Stimulated activated naive CD8-positive, alpha-beta T cell treated with anti-CD3 and anti-CD28 coated beads, Interleukin-15, Interleukin-2, amounts not matched to agents 100 U/mL and 50 U/mL, for 24 hours (primary cell): ENCODE results near the gene MT3.

Experiments
- ATAC-seq: fragments of 150-1000 bp; cut with Tn5 transposase; one replicate; pipeline ENCODE4 v1.10.0; 2021
- DNase-seq: peaks from one replicate; pipeline ENCODE4 v3.0.0; 2021

MT3 gene

DNA sequence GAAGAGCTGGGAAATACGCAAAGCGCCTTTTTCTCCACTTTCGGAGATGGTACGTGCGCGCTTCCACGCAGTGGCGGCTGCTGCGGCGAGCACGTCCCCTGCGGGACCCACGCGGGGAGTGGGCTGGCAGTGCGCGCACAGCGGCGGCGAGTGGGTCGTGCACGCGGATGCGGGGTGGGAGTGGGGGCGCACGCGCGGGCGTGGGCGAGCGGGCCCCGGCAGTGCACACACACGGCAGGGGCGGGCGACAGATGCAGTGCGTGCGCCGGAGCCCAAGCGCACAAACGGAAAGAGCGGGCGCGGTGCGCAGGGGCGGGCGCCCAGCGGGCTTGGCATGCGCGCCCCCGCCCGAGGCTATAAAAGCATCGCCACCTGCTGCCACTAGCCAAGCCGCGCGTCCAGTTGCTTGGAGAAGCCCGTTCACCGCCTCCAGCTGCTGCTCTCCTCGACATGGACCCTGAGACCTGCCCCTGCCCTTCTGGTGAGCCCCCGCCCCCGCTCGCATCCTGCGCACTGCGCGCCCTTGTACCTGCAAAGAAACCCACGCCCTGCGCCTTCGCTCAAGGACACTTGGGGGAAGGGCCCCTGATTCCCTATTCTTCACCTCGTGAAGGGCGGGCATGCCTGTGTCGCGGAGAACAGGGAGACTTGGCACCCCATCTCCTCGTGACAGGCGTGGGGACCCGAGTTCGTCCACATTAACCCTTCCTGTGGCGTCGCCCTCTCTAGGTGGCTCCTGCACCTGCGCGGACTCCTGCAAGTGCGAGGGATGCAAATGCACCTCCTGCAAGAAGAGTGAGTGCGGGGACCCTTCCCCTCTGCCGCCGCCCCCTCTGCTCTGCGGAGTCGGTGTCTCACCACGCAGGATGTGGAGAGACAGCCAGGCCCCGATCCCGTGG is at the start of gene MT3:
TSS of gene MT3 (plus strand) at position 388 of the 899 bp plus-strand sequence. CDS start at position 451, 63 bp downstream.
- DNase-seq (peak; percentile 52), ATAC-seq (peak; percentile 73)

DNA sequence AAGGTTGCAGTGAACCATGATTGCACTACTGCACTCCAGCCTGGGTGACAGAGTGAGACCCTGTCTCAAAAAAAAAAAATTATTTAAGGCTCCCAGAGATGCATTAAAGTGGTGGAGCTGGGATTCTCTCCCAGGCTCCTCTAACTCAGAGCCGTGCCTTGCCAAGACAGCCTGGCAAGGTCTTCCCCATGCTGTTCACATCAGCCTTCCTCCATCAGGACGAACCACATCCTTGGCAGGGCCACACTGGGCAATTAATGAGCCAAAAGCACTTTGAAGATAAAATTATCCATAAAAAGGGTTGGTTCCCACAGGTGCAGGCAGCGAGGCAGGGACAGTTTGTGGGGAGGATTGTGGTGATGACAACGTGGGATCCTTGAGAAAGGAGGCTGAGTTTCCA is 49.7 kb upstream of the MT3 start:
- DNase-seq (no peak), ATAC-seq (no peak)

DNA sequence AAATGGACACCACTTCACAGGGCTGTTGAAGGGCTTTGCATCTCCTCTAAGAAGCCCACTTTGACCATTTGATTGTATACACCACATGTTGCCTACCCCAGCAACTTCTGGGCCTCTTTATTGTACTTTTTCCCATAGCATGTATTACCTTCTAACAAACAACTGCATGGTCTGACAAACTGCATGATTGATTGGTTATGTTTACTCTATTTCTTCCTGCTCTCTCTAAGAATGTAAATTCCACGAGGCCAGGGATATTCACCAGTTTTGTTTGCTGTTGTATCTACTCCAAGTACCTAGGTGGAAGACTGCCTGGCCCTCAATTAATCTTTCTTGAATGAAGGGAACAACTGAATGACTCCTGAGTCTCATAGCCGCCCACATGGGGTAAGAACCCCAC is 47.3 kb upstream of the MT3 start:
- ATAC-seq (no peak), DNase-seq (no peak)

DNA sequence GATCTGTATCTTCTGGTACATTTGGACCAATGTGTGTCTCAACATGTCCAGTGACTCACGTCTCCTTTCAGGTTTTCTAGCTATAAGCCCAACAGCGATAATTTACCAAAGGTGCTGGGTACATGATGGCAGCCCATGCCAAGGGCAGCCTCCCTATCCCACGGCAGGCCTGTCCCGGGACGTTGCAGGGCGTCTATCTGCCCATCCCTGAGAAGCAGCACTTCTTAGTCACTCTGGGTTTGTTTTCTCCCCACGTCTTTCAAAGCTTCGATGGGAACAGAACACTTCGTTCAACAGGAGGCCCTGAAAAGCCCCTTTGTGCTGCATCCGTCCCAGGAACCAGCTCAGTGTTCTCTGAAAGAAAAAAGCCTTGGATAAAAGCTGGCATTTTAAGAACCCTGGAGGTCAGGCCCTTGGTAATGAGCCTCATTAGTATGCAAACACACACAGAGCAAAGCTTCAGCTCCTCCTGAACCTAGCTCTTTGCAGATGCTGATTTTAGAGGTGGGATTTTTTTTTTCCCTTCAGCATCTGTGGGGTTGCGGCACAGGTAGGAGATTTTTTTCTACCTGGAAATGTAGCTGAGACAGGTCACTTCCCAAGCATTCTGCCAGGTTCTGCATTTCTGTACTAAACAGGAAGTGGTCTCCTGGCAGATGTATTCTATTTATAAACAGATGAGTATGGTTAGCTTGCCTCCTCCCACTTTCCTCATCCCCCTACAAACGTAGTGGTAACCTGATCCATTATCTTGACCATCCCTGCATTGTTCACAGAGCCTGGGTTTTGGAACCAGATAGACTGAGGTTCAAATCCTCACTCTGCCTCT is 42.0 kb upstream of the MT3 start:
- DNase-seq, result no peak
- no peak for ATAC-seq

DNA sequence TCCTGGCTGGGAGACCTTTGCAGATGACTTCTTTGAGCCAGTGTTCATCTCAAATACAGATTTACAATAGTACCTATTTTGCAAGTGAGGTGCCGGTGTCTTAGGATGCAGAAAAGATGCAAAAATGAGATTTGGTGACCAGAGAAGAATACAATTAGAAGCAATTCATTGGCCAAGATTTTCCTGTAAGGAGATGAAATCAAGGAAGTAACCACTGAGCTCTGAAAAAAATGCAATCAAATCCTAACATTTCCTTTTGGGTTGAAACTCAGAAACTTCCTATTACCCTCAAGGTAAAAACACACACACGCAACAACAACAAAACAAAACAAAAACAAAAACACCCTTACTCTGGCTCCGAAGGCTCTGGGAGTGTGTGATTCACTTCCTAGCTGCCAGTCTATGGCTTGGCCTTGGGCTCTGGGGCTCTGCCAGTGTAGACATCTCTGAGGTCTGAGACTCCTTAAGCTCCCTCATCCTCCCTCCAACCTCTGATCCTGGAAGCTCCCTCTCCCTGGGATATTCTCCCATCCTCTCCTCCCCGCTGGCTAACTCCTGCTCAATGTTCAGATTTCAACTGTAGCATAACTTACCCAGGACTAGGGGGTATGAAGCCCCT is 41.3 kb upstream of the MT3 start:
- ATAC-seq (no peak), DNase-seq (no peak)

DNA sequence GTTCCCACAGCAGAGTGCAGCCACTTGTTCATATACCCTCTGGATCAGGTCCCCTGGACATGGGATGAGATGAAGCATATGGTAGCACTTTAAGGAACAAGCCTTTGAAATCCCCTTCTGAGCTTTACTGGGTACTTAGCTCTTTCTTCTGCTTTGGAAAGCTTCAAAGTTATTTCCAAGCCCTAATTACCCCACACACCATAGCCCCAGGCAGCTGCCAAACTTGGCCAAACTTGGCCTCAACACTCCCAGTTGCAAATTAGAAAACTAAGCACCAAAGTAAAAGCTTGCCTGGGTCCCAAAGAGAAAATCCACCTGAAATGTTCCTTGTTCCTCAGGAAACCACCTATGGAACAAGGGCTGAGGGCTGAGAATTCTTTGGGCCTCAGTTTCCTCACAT is 40.2 kb upstream of the MT3 start:
- ATAC-seq (no peak), DNase-seq (no peak)

DNA sequence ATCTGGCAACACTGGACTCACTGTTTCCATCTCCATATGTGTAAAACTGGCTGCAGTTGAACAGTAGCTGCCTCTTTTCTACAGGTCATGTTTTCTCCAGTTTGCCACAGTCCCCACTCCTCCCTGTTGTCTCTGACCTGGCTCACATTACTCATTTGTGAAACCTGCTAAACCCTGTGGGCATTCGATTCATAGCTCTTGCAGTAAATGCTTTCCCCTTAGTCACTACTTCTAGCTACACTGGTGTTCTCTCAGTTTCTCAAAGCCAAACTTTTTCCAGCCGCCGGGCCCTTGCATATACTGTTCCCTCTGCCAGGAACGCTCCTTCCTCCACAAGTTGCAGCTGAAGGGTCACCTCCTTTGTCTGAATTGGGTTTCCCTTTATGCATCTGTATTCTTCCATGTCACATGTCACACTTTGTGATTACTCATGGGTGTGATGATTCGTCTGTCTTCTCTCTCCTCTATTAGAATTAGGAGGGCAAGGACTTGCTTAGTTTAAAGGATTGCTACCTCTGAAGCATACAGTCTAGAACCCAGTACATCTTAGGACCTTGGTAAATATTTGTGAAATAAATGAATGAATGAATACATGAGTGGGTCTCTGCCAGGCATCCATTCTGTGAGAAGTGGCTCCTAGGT is 39.5 kb upstream of the MT3 start:
- ATAC-seq, result peak; percentile 88
- peak; percentile 9 for DNase-seq

DNA sequence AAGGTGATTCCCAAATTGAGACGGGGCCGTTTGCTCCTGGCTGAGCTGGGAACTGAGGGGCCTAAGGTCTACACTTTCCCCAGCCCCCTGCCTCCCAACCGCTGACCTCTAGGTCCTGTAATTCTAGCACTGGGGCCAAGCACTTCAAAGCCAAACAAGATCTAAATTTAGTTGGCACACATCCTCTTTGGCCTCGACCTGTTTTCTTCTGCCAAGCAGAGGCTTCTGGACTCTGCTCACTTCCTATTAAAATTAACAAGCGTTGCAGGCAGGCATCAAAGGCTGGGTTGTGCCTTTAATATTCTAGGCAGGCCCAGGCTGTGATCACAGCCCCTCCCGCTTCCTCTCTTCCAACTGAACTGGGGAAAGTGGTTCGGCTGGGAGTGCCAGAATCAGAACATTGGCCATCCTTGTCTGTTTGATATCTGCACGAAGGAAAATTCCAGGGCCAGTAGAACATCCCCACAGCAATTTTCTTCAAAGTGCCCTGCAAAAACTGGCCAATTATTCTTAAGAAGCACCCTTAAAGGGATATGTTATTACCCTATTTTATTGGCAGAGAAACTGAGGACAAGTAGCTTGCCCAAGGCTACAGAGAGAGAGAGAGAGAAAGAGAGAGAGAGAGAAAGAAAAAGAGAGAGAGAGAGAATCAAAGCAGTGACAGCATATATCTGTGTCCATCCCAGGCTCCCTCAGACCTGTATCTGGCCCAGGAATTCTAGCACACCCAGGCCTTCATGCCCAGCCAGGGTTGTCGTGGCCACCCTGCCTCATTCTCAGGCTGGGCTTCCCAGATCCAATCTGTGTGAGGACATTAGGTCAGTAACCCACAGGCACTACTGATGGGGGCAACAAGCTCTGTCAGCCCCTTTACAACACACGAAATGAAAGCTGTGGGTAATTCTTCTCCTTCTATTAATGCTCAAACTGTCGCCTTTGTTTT is 37.3 kb upstream of the MT3 start:
- no peak for ATAC-seq
- no peak for DNase-seq

DNA sequence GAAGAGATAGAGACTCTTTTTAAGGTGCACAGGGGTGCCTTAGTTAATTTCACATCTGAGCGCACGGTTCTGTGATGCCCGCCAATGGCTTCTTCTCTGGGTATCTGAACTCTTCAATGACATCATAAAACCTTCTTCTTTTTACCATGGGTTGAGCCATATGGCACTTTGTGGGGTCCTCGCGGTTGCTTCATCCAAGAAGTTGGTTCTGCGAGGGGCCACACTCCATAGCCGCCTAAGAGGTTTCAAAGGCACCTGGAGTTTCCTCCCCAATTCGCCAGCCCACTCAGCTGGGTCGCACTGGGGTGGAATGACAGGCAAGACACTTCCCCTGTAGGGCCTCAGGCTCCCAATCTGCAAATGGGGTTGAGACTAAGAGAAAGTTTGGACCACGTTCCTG is 34.9 kb upstream of the MT3 start:
- DNase-seq (no peak), ATAC-seq (no peak)

DNA sequence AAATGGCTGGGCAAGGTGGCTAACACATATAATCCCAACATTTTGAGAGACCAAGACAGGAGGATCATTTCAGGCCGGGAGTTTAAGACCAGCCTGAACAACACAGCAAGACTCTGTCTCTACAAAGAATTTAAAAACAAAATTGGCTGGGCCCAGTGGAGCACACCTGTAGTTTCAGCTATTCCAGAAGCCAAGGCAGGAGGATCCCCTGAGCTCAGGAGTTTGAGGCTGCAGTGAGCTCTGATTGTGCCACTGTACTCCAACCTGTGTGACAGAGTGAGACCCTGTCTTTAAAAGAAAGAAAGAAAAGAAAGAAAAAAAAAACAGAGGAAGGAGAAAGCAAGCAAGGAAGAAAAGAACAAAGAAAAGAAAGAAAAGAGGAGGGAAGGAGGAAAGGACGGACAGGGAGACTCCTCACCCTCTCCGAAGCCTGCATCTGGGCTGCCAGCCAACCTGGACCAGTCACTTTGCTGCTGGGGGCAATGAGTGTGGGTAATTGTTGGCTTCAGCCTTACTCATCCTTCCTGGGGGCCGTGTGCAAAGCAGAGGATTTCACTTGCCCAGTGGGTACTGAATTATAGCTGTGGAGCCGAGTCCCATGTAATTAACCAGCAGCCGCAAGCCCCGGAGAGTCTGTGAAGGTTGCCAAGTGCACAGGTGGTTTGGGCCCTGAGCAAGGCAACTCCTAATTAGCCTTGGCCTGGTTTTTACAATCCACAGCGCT is 31.1 kb upstream of the MT3 start:
- ATAC-seq, result no peak

DNA sequence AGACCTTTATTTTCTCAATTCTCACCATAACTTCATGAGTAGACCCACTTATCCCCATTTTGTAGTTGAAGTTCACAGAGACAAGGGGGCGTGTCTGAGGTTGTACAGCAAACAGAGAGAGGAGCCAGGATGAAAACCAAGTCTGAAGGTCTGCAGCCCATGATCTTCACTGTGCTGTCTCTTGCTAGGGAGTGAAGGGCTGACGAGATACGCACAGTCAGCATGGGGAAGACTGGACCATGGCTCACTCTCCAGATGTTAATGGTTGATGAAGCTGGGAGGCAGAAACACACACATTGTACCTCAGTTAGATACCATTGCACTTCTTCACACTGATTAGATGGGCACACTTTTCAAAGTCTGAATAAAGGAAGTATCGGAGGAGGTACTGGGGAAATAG is 30.2 kb upstream of the MT3 start:
- DNase-seq, result no peak
- ATAC-seq, result no peak

More for the DNA sequence above, 31.1 kb upstream of the MT3 start:
- DNase-seq, result no peak

DNA sequence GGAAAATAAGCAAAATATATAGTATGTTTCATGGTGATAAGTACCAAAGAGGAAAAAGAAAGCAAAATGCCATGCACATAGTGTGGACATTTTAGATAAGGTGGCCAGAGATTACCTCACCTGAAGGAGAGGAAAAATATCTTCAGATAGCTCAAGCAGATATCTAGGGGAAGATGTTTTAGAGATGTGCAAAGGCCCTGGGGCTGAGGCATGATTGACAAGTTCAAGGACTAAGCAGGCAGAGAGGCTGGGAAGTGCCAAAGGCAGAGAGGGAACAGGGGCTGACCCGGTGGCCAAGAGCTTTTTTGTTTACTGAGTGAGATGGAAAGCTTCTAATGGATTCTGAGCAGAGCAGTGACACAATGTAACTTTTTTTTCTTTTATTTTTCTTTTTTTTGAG is 28.9 kb upstream of the MT3 start:
- ATAC-seq, result no peak
- no peak for DNase-seq

DNA sequence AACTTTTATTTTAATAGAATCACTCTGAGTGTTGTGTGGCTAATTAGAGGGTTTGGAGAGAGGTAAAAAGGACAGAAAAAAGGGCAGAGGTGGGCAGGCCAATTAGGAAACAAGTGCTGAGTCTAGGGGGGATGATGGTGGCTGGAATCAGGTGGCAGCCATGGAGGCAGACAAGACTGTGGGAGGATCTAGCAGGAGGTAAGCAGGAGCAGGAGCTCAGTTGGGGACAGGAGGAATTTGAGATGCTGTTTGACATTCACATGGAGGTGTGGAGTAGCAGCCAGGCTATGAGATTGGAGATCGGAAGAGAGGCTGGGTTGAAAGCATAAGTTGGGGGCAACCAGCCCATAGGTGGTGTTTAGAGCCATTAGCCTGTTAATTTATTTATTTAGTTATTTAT is 28.2 kb upstream of the MT3 start:
- DNase-seq, result no peak
- ATAC-seq, result no peak

DNA sequence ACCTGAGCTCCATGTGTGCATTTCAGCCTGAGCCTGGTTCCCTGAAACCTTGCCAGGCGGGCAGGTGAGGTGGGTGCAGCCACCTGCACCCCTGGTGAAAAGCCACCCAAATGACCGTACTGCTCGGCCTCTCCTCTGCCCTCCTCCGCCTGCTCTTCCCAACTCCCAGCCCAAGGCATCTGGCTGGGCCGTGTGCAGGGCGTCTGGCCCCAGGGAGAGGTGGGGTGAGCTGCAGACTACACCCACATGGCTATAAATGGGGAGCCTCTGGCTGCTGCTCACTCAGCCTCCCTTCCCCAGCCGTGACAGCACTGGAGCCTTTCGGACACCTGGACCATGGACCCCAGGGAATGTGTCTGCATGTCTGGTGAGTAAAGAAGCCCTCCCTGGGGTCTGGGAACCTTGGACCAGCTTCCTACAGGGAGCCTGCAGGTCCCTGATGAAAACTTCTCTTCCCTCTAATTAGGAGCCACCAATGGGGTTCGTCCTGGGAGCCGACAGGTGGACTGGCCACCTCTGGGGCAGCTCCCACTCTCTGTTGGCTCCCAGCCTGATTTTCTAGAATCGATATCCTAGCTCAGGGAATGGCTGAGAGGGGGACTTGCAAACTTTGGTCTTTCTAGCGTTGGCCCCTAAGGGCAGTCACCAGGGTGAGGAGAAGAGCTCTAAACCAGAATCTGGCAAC is 24.4 kb upstream of the MT3 start, which contains the start of gene MT4:
TSS of gene MT4 (plus strand) at position 281 of the 685 bp plus-strand sequence. CDS start at position 337, 56 bp downstream.
- DNase-seq, result no peak
- ATAC-seq, result no peak

DNA sequence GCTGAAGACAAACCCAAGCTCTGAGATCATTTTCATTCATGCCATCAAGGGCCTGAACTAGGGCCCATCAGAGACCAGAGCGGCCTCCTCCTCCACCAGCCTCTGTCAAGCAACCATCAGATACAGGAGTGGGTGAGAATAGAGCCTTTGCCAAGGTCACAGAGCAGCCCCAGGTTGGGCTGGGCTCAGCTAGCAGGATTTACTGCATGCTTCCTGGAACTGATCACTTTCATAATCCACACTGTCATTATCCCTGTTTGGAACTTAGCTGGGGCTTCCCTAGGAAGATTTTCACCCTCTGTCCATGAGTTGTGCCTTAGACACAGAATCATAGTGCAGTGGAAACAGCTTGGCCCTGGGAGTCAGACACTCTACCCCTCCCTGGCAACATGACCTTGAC is 19.4 kb upstream of the MT3 start:
- ATAC-seq (no peak), DNase-seq (no peak)

DNA sequence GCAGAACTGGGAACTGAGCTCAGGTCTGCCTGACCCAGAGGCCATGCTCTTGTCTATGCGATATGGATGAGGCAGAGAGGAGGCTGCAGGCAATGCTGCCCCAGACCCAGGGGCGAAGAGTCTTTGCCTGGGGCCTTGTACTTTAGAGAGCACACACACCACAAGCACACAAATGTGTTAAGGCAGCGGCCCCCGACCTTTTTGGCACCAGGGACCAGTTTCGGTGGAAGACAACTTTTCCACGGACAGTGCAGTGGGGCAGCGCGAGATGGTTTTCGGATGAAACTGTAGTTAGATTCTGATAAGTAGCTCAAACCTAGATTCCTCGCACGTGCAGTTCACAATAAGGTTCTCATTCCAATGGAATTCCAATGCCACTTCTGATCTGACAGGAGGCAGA is 17.8 kb upstream of the MT3 start:
- DNase-seq (no peak), ATAC-seq (no peak)

DNA sequence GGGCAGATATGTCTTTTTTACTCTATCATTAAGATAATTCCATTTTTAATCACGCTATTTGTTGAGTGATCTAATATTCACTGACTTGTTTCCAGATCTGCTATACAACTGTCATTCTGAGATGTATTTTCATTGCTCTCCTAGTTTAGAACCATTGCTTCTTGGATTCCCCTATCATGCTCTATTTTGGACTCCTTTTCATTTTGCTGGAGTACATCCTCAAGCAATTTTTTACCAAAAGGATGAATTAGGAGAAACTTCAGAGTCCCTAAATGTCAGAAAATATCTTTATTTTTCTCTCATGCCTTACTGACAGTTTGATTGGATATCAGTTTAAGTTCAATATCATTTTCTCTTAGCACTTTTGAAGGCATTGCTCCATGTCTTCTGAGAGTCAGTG is 14.7 kb upstream of the MT3 start:
- ATAC-seq, result no peak
- no peak for DNase-seq

DNA sequence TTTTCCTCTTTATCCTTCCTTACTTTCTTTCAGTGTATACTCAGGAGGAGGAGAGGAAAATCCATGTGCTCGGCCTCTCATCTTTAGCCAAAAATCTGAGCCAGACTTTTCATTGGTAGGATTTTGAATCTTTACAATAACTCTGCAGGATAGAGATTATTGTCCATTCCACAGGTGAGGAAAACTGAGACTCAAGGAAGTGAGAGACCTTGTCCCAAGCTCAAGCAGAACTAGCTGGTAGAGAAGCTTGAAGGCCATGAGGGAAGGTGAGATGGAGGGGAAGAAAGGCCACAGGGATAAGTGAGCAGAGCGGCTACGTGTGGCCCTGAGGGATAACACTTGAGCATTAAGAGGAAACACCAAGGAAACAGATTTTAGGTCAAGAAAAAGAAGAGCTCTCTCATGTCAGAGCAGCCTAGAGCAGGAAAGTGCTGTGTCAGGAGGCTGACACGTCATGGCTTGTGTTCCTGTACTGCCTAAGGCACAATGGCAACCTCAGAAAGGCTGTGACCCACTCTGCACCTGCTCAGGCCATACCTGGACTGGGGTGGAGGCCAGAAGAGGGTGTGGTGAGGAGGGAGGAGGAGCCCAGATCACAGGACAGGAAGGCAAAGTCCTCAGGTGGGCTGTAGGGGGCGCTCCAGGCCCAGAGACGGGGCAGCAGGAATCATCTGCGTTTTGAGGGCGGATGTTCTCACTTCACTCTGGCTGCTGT is 12.6 kb upstream of the MT3 start:
- ATAC-seq, result peak; percentile 99
- DNase-seq, result peak; percentile 91

DNA sequence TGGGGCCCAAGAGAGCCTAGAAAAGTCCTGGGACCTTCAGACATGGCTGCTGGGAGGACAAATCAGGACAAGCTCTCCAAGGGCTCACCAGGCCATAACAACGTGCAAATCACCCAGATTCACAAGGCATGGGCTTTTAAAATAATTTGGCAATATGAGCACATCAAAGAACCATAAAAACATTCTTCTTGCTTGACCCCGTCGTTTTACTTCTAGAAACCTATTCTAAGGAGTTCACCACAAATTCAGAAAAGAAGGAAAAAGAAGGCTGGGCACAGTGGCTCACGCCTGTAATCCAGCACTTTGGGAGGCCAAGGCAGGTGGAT is 12.1 kb upstream of the MT3 start:
- DNase-seq (no peak), ATAC-seq (no peak)
